SHP77 (cell line): ENCODE data around the gene DDX4.

ENCODE experiments used
- DNase-seq, 2 experiments: peaks; one replicate each; lab custom pipeline; 2025; lab: John Stamatoyannopoulos, UW

The DDX4 gene

GRCh38 chr5:55866485-55866884 lies 128.6 kb downstream of the DDX4 start:
- no peak for DNase-seq
